ENCODE results near the gene TRAPPC13.

Gene TRAPPC13

GRCh38 chr5:65623482-65623881, 1.3 kb upstream of the TRAPPC13 start:
- Histone ChIP-seq H3K9ac (peak overlapping the region; percentile 79 to 92 (median 86)), H4K20me1 (peaks cover 0 to 34% (median 9%) of the 10 kb centered on the region in 11 experiments; a peak in 10 of 22 replicates), H3K27ac (peak overlapping the region; percentile 71 to 93 (median 86); a peak in 20 of 22 replicates), H3K27me3 (no peaks in the 10 kb centered on the region), H3K9me3 (replicated peaks in 1 of 11) (no peaks in the 10 kb centered on the region), H3K4me2 (peak overlapping the region; percentile 80 to 98 (median 93)), H3K4me1 (peaks cover 24 to 41% (median 38%) of the 10 kb centered on the region in 10 experiments), H3K36me3 (peaks cover 2 to 17% (median 7%) of the 10 kb centered on the region in 11 experiments; a peak in 17 of 22 replicates), H3K4me3 (peak overlapping the region; percentile 67 to 93 (median 78))
- no peak for TF ChIP-seq Cebpa-rat (IDR thresholded peaks at IDR 0.05)

GRCh38 chr5:65624025-65624570, 729 bp upstream of the TRAPPC13 start, which contains the start of gene TRIM23:
Gene TRIM23, minus strand, starts transcription at chr5:65624333. Its CDS starts 59 bp downstream, at chr5:65624274.
- H4K20me1 ChIP-seq = peaks cover 0 to 28% (median 6%) of the 10 kb centered on the region in 11 experiments; a peak in 10 of 22 replicates
- H3K9ac ChIP-seq = peak within 1 kb of the TSS; percentile 79 to 92 (median 86)
- peak within 1 kb of the TSS; percentile 67 to 93 (median 78) for H3K4me3 ChIP-seq
- peak within 1 kb of the TSS; percentile 71 to 93 (median 86) for H3K27ac ChIP-seq
- peak within 1 kb of the TSS; percentile 80 to 98 (median 93) for H3K4me2 ChIP-seq
- H3K27me3 ChIP-seq = no peaks in the 10 kb centered on the region
- TF ChIP-seq Cebpa-rat (IDR thresholded peaks at IDR 0.05) = no peak
- no peaks in the 10 kb centered on the region for H3K9me3 ChIP-seq (replicated peaks in 1 of 11)
- peaks cover 6 to 21% (median 11%) of the 10 kb centered on the region in 11 experiments for H3K36me3 ChIP-seq
- H3K4me1 ChIP-seq = peaks cover 24 to 41% (median 38%) of the 10 kb centered on the region in 10 experiments

GRCh38 chr5:65625743-65626142, 916 bp downstream of the TRAPPC13 start:
- Histone ChIP-seq H3K4me3 (peak overlapping the region; percentile 67 to 93 (median 78)), H3K4me2 (peak overlapping the region; percentile 71 to 95 (median 87)), H4K20me1 (peaks cover 0 to 13% (median 5%) of the 10 kb centered on the region in 11 experiments; a peak in 7 of 22 replicates), H3K9me3 (replicated peaks in 1 of 11) (no peaks in the 10 kb centered on the region), H3K27me3 (no peaks in the 10 kb centered on the region), H3K4me1 (peaks cover 24 to 41% (median 38%) of the 10 kb centered on the region in 10 experiments), H3K27ac (peak overlapping the region; percentile 71 to 93 (median 86); a peak in 20 of 22 replicates), H3K9ac (peak overlapping the region; percentile 79 to 92 (median 86)), H3K36me3 (peaks cover 13 to 29% (median 20%) of the 10 kb centered on the region in 11 experiments)
- TF ChIP-seq Cebpa-rat (IDR thresholded peaks at IDR 0.05) = no peak

- peaks cover 4 to 11% (median 9%) of the 10 kb centered on the region in 10 experiments for H3K4me1 ChIP-seq
- TF ChIP-seq Cebpa-rat (IDR thresholded peaks at IDR 0.05) = no peak
- no peak overlapping the region for H3K4me3 ChIP-seq
- H3K4me2 ChIP-seq = no peak overlapping the region
- H3K27ac ChIP-seq = no peak overlapping the region
- no peaks in the 10 kb centered on the region for H3K9me3 ChIP-seq (replicated peaks in 1 of 11)
- H3K9ac ChIP-seq = no peak overlapping the region
- peaks cover 0 to 11% (median 0%) of the 10 kb centered on the region in 11 experiments; a peak in 4 of 22 replicates for H4K20me1 ChIP-seq
- peaks cover 15 to 38% (median 27%) of the 10 kb centered on the region in 11 experiments for H3K36me3 ChIP-seq
- H3K27me3 ChIP-seq = no peaks in the 10 kb centered on the region
Measured at GRCh38 chr5:65630981-65631380, 6.2 kb downstream of the TRAPPC13 start.

GRCh38 chr5:65640240-65640639, 15.4 kb downstream of the TRAPPC13 start:
- peaks cover 59 to 86% (median 65%) of the 10 kb centered on the region in 11 experiments for H3K36me3 ChIP-seq
- no peak overlapping the region for H3K27ac ChIP-seq
- H3K4me3 ChIP-seq = no peak overlapping the region
- H3K27me3 ChIP-seq = no peaks in the 10 kb centered on the region
- H4K20me1 ChIP-seq = no peaks in the 10 kb centered on the region
- peaks cover 0 to 7% (median 0%) of the 10 kb centered on the region in 11 experiments; a peak in 1 of 22 replicates for H3K9me3 ChIP-seq (replicated peaks in 1 of 11)
- H3K4me1 ChIP-seq = no peaks in the 10 kb centered on the region
- H3K9ac ChIP-seq = no peak overlapping the region
- TF ChIP-seq Cebpa-rat (IDR thresholded peaks at IDR 0.05) = no peak
- no peak overlapping the region for H3K4me2 ChIP-seq

GRCh38 chr5:65646938-65647337, 22.1 kb downstream of the TRAPPC13 start:
- TF ChIP-seq Cebpa-rat (IDR thresholded peaks at IDR 0.05) = no peak
- no peaks in the 10 kb centered on the region for H3K4me1 ChIP-seq
- H3K9ac ChIP-seq = no peak overlapping the region
- H4K20me1 ChIP-seq = no peaks in the 10 kb centered on the region; a peak in 1 of 22 replicates
- no peaks in the 10 kb centered on the region for H3K9me3 ChIP-seq (replicated peaks in 1 of 11)
- H3K27me3 ChIP-seq = no peaks in the 10 kb centered on the region
- no peak overlapping the region for H3K4me3 ChIP-seq
- no peak overlapping the region for H3K27ac ChIP-seq
- peaks cover 14 to 80% (median 29%) of the 10 kb centered on the region in 11 experiments; a peak in 21 of 22 replicates for H3K36me3 ChIP-seq
- no peak overlapping the region for H3K4me2 ChIP-seq

GRCh38 chr5:65647941-65648340, 23.1 kb downstream of the TRAPPC13 start:
- H3K27ac ChIP-seq = no peak overlapping the region
- no peak for TF ChIP-seq Cebpa-rat (IDR thresholded peaks at IDR 0.05)
- H3K27me3 ChIP-seq = no peaks in the 10 kb centered on the region
- no peak overlapping the region for H3K4me3 ChIP-seq
- no peaks in the 10 kb centered on the region for H3K9me3 ChIP-seq (replicated peaks in 1 of 11)
- peaks cover 14 to 73% (median 27%) of the 10 kb centered on the region in 11 experiments; a peak in 21 of 22 replicates for H3K36me3 ChIP-seq
- no peak overlapping the region for H3K4me2 ChIP-seq
- no peaks in the 10 kb centered on the region for H3K4me1 ChIP-seq
- no peak overlapping the region for H3K9ac ChIP-seq
- no peaks in the 10 kb centered on the region; a peak in 1 of 22 replicates for H4K20me1 ChIP-seq

GRCh38 chr5:65651144-65651543, 26.3 kb downstream of the TRAPPC13 start:
- no peaks in the 10 kb centered on the region; a peak in 1 of 22 replicates for H4K20me1 ChIP-seq
- no peak overlapping the region for H3K27ac ChIP-seq
- no peak overlapping the region for H3K9ac ChIP-seq
- H3K27me3 ChIP-seq = no peaks in the 10 kb centered on the region
- H3K4me1 ChIP-seq = no peaks in the 10 kb centered on the region
- no peak overlapping the region for H3K4me3 ChIP-seq
- TF ChIP-seq Cebpa-rat (IDR thresholded peaks at IDR 0.05) = no peak
- no peak overlapping the region for H3K4me2 ChIP-seq
- H3K36me3 ChIP-seq = peaks cover 9 to 76% (median 25%) of the 10 kb centered on the region in 11 experiments; a peak in 19 of 22 replicates
- H3K9me3 ChIP-seq (replicated peaks in 1 of 11) = no peaks in the 10 kb centered on the region

- no peak for TF ChIP-seq Cebpa-rat (IDR thresholded peaks at IDR 0.05)
- Histone ChIP-seq H4K20me1 (no peaks in the 10 kb centered on the region), H3K27me3 (no peaks in the 10 kb centered on the region), H3K9ac (no peak overlapping the region), H3K27ac (no peak overlapping the region), H3K4me2 (no peak overlapping the region), H3K4me3 (no peak overlapping the region), H3K9me3 (replicated peaks in 1 of 11) (no peaks in the 10 kb centered on the region), H3K4me1 (no peaks in the 10 kb centered on the region), H3K36me3 (peaks cover 21 to 64% (median 27%) of the 10 kb centered on the region in 11 experiments; a peak in 20 of 22 replicates)
Measured at GRCh38 chr5:65654713-65655112, 29.9 kb downstream of the TRAPPC13 start.

Data from BLaER1 treated with 17β-estradiol and CSF1 and Interleukin-3, amounts not matched to agents 10 nM and 100 nM (cell line).